Gastroesophageal sphincter (tissue), 3 donors: Measurements from ENCODE around the gene RTL10.

Experiments used
- EP300 ChIP-seq: sonication (generic); formaldehyde crosslinking; IDR thresholded peaks from one replicate; pipeline ENCODE4 v1.6.1; 2017; ENCODE audit warnings: antibody characterized with exemption, mild to moderate bottlenecking
- POLR2A ChIP-seq, 2 donors: fragments of 450-650 bp; IDR thresholded peaks; one replicate each; pipeline ENCODE4 v1.6.1; 2017; ENCODE audit warnings: antibody characterized with exemption in 2 of 2, mild to moderate bottlenecking in 2 of 2, moderate library complexity in 1 of 2
- TF ChIP-seq, protein P1 (sequence below), 4 experiments: fragments of 200-600 bp in 2 of 4; fragments of 450-650 bp in 2 of 4; sonication (generic) in 1 of 4; IDR thresholded peaks; one replicate each; pipeline ENCODE4 v1.5.1; 2017 to 2019; ENCODE audit warnings: antibody characterized with exemption in 4 of 4, mild to moderate bottlenecking in 2 of 4, moderate library complexity in 2 of 4

DNA sequence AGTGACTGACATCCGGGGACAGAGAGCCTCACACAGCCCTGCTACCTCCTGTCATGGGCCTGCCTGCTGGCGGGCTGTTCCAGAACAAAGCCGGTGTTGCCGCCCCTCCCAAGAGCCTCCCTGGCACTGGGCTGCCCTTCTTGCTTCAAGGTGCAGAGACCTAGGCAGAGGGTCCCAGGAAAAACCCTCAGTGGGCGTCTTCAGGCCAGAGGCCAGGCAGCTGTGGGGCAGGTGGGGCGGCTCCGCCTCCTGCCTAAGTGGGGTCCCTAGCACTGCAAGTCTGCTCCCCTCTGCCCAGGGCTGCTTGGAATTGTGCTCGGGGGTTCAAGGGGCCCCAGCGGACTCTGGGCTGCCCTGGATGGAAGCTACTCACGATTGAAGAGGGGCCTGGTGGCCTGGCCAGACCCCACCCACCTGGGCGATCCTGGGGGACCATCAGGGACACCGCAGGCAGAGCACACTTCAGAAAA lies 20.4 kb upstream of the RTL10 start:
- no peak for TF ChIP-seq POLR2A (IDR thresholded peaks at IDR 0.05)
- TF ChIP-seq EP300 = no peak
- TF ChIP-seq, protein P1, sequence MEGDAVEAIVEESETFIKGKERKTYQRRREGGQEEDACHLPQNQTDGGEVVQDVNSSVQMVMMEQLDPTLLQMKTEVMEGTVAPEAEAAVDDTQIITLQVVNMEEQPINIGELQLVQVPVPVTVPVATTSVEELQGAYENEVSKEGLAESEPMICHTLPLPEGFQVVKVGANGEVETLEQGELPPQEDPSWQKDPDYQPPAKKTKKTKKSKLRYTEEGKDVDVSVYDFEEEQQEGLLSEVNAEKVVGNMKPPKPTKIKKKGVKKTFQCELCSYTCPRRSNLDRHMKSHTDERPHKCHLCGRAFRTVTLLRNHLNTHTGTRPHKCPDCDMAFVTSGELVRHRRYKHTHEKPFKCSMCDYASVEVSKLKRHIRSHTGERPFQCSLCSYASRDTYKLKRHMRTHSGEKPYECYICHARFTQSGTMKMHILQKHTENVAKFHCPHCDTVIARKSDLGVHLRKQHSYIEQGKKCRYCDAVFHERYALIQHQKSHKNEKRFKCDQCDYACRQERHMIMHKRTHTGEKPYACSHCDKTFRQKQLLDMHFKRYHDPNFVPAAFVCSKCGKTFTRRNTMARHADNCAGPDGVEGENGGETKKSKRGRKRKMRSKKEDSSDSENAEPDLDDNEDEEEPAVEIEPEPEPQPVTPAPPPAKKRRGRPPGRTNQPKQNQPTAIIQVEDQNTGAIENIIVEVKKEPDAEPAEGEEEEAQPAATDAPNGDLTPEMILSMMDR (IDR thresholded peaks at IDR 0.05) = no peak
